Neural cell (in vitro differentiated cells): ENCODE data around the gene EXOC6B. TPM values are rescaled to one million over a fixed set of nuclear protein-coding genes. Genes with fewer than 3 reads are reported as not detected.
A peak's percentile ranks its signal among the peaks of the same experiment; 100 is the strongest.

ENCODE experiments used
- H2AFZ ChIP-seq: fragments of 200-600, 300-800 bp; sonication (generic), shearing (Covaris generic); 2 replicates; pipeline ENCODE4 v1.6.0; 2014; ENCODE audit warnings: low read depth, mild to moderate bottlenecking, antibody characterized with exemption, low read length, moderate library complexity
- H3F3A ChIP-seq: fragments of 200-600 bp; shearing (Covaris generic); 2 replicates; pipeline ENCODE4 v1.6.1; 2016; ENCODE audit warnings: mild to moderate bottlenecking, moderate library complexity, mixed read lengths, antibody characterized with exemption, low read length; ENCODE audit not compliant: insufficient read depth, poor library complexity, severe bottlenecking
- H3K27ac ChIP-seq: fragments of 200-600, 300-800 bp; sonication (generic), shearing (Covaris generic); 2 replicates; pipeline ENCODE4 v1.5.1; 2014; ENCODE audit warnings: mild to moderate bottlenecking, low read length, moderate library complexity
- H3K27me3 ChIP-seq: fragments of 300-800, 200-600 bp; sonication (generic), shearing (Covaris generic); 2 replicates; pipeline ENCODE4 v1.6.0; 2014; ENCODE audit warnings: mild to moderate bottlenecking, low read depth, low read length, moderate library complexity; ENCODE audit not compliant: insufficient read depth
- H3K36me3 ChIP-seq: fragments of 300-800, 200-600 bp; sonication (generic), shearing (Covaris generic); 2 replicates; pipeline ENCODE4 v1.5.1; 2014; ENCODE audit warnings: mild to moderate bottlenecking, antibody characterized with exemption, low read length, moderate library complexity; ENCODE audit not compliant: insufficient read depth
- H3K4me2 ChIP-seq: fragments of 300-800, 200-600 bp; sonication (generic), shearing (Covaris generic); 2 replicates; pipeline ENCODE4 v1.6.0; 2014; ENCODE audit warnings: mild to moderate bottlenecking, low read length
- H3K4me3 ChIP-seq: fragments of 300-800, 200-600 bp; sonication (generic), shearing (Covaris generic); 2 replicates; pipeline ENCODE4 v1.5.1; 2014; ENCODE audit warnings: mild to moderate bottlenecking, low read length, moderate library complexity
- H3K79me2 ChIP-seq: fragments of 200-600 bp; shearing (Covaris generic); replicated peaks from 2 replicates; pipeline ENCODE4 v1.6.0; 2014; ENCODE audit warnings: mild to moderate bottlenecking, low read length, moderate library complexity; ENCODE audit not compliant: insufficient read depth
- H3K9ac ChIP-seq: fragments of 300-800, 200-600 bp; sonication (generic), shearing (Covaris generic); 2 replicates; pipeline ENCODE4 v1.6.1; 2016; ENCODE audit warnings: mild to moderate bottlenecking, low read length, mixed read lengths
- H3K9me2 ChIP-seq: fragments of 200-600 bp; shearing (Covaris generic); 2 replicates; pipeline ENCODE4 v1.6.1; 2016; ENCODE audit warnings: mild to moderate bottlenecking, low read length, mixed read lengths; ENCODE audit not compliant: insufficient read depth
- H3K9me3 ChIP-seq: fragments of 200-600, 300-800 bp; sonication (generic), shearing (Covaris generic); 2 replicates; pipeline ENCODE4 v1.6.1; 2016; ENCODE audit warnings: mild to moderate bottlenecking, mixed run types, low read length, moderate library complexity, mixed read lengths
- H4K20me1 ChIP-seq: fragments of 200-600 bp; shearing (Covaris generic); 2 replicates; pipeline ENCODE4 v1.6.1; 2016; ENCODE audit warnings: mild to moderate bottlenecking, mixed run types; ENCODE audit not compliant: insufficient read depth
- EP300 ChIP-seq: fragments of 450-650 bp; conservative IDR thresholded peaks from 2 replicates; pipeline ENCODE4 v1.6.1; 2014; ENCODE audit warnings: antibody characterized with exemption, mild to moderate bottlenecking, moderate library complexity; ENCODE audit not compliant: poor library complexity, severe bottlenecking
- EZH2 ChIP-seq: fragments of 200-600, 300-800 bp; shearing (Covaris generic), sonication (generic); IDR thresholded peaks from 2 replicates; pipeline ENCODE4 v1.6.1; 2014; ENCODE audit warnings: antibody characterized with exemption, low read length, borderline replicate concordance, mild to moderate bottlenecking; ENCODE audit not compliant: insufficient read depth, poor library complexity, severe bottlenecking
- MXI1 ChIP-seq: fragments of 450-650 bp; conservative IDR thresholded peaks from 2 replicates; pipeline ENCODE4 v1.6.1; 2014; ENCODE audit warnings: antibody characterized with exemption, mild to moderate bottlenecking; ENCODE audit not compliant: poor library complexity, severe bottlenecking
- POLR2AphosphoS5 ChIP-seq: IDR thresholded peaks from 2 replicates; pipeline ENCODE4 v1.6.1; 2012
- RAD21 ChIP-seq: fragments of 450-650 bp; conservative IDR thresholded peaks from 2 replicates; pipeline ENCODE4 v1.6.1; 2014; ENCODE audit warnings: antibody characterized with exemption, mild to moderate bottlenecking, moderate library complexity
- SMC3 ChIP-seq: fragments of 450-650 bp; conservative IDR thresholded peaks from 2 replicates; pipeline ENCODE4 v1.6.1; 2014; ENCODE audit warnings: antibody characterized with exemption, mild to moderate bottlenecking, moderate library complexity; ENCODE audit not compliant: poor library complexity
- TAF1 ChIP-seq: IDR thresholded peaks from 2 replicates; pipeline ENCODE4 v1.6.1; 2012; ENCODE audit warnings: low read depth
- polyA plus RNA-seq: library from polyadenylated mRNA; depleted of rRNA; stranded (reverse); fragments of >200 nt; gene quantifications from 2 replicates; pipeline ENCODE4 v1.2.3, GENCODE V29; 2014
- TF ChIP-seq, protein P1 (sequence below): fragments of 450-650 bp; IDR thresholded peaks from 2 replicates; pipeline ENCODE4 v1.5.1; 2014; ENCODE audit warnings: antibody characterized with exemption, mild to moderate bottlenecking, moderate library complexity; ENCODE audit not compliant: poor library complexity, severe bottlenecking
- TF ChIP-seq, protein P2 (sequence below): IDR thresholded peaks from 2 replicates; pipeline ENCODE4 v1.6.1; 2012; ENCODE audit warnings: borderline replicate concordance

EXOC6B gene
- polyA plus RNA-seq, 1 donor from 2014 or later: 23.4 TPM

DNA sequence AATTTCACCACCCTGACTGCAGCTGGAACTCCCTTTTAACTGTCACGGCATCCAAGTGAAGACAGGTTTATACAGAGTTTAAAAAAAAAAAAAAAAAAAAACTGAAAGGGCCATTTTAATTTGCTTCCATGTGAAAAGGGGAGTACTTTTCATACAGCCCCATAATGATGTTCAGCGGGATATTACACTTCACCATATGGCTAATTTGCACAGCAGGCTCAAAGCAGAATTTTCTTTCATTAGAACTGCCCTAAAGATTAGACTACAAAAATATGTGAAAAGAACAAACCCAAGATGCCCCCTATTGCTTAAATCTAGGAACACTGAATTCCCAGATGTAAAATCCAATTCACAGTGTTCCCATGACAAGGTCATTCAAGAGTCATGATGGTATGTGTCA, 301.8 kb downstream of the EXOC6B start:
- H4K20me1 ChIP-seq: no peaks in the 10 kb centered on the region
- no peaks in the 10 kb centered on the region for H3K27me3 ChIP-seq
- H3K9me3 ChIP-seq: no peaks in the 10 kb centered on the region
- H3K9ac ChIP-seq: no peak overlapping the region
- H3F3A ChIP-seq: peaks cover 4% of the 10 kb centered on the region
- no peak overlapping the region for H2AFZ ChIP-seq
- no peak overlapping the region for H3K4me2 ChIP-seq
- TF ChIP-seq POLR2AphosphoS5: peak; percentile 38
- TF ChIP-seq, protein P1, sequence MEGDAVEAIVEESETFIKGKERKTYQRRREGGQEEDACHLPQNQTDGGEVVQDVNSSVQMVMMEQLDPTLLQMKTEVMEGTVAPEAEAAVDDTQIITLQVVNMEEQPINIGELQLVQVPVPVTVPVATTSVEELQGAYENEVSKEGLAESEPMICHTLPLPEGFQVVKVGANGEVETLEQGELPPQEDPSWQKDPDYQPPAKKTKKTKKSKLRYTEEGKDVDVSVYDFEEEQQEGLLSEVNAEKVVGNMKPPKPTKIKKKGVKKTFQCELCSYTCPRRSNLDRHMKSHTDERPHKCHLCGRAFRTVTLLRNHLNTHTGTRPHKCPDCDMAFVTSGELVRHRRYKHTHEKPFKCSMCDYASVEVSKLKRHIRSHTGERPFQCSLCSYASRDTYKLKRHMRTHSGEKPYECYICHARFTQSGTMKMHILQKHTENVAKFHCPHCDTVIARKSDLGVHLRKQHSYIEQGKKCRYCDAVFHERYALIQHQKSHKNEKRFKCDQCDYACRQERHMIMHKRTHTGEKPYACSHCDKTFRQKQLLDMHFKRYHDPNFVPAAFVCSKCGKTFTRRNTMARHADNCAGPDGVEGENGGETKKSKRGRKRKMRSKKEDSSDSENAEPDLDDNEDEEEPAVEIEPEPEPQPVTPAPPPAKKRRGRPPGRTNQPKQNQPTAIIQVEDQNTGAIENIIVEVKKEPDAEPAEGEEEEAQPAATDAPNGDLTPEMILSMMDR: no peak
- H3K4me3 ChIP-seq: no peak overlapping the region
- no peaks in the 10 kb centered on the region for H3K79me2 ChIP-seq
- H3K27ac ChIP-seq: no peak overlapping the region
- H3K36me3 ChIP-seq: no peaks in the 10 kb centered on the region
- H3K9me2 ChIP-seq: no peaks in the 10 kb centered on the region

DNA sequence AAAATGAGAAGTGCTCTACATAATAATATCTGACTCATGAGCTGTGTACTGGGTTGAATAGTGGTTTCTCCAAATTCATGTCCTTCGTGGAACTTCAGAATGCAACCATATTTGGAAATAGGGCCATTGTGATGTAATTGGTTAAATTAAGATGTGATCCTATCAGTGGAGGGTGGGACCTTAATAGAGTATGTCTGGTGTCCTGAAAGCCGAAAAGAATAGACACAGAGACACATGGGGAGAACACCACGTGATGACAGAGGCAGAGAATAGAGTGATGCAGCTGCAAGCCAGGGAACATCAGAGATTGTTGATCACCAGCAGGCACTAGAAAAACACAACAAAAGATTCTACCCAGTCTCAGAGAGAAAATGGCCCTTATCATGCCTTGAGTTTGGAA, 310.1 kb downstream of the EXOC6B start:
- no peaks in the 10 kb centered on the region for H3K9me2 ChIP-seq
- H3K36me3 ChIP-seq: no peaks in the 10 kb centered on the region
- H3K27ac ChIP-seq: no peak overlapping the region
- no peak overlapping the region for H2AFZ ChIP-seq
- H3K79me2 ChIP-seq: no peaks in the 10 kb centered on the region
- no peaks in the 10 kb centered on the region for H4K20me1 ChIP-seq
- H3K9ac ChIP-seq: no peak overlapping the region
- no peaks in the 10 kb centered on the region for H3K27me3 ChIP-seq
- H3F3A ChIP-seq: no peaks in the 10 kb centered on the region
- H3K9me3 ChIP-seq: no peaks in the 10 kb centered on the region
- no peak overlapping the region for H3K4me2 ChIP-seq
- no peak for TF ChIP-seq SMC3
- TF ChIP-seq RAD21: no peak
- no peak for TF ChIP-seq EP300
- TF ChIP-seq, protein P2, sequence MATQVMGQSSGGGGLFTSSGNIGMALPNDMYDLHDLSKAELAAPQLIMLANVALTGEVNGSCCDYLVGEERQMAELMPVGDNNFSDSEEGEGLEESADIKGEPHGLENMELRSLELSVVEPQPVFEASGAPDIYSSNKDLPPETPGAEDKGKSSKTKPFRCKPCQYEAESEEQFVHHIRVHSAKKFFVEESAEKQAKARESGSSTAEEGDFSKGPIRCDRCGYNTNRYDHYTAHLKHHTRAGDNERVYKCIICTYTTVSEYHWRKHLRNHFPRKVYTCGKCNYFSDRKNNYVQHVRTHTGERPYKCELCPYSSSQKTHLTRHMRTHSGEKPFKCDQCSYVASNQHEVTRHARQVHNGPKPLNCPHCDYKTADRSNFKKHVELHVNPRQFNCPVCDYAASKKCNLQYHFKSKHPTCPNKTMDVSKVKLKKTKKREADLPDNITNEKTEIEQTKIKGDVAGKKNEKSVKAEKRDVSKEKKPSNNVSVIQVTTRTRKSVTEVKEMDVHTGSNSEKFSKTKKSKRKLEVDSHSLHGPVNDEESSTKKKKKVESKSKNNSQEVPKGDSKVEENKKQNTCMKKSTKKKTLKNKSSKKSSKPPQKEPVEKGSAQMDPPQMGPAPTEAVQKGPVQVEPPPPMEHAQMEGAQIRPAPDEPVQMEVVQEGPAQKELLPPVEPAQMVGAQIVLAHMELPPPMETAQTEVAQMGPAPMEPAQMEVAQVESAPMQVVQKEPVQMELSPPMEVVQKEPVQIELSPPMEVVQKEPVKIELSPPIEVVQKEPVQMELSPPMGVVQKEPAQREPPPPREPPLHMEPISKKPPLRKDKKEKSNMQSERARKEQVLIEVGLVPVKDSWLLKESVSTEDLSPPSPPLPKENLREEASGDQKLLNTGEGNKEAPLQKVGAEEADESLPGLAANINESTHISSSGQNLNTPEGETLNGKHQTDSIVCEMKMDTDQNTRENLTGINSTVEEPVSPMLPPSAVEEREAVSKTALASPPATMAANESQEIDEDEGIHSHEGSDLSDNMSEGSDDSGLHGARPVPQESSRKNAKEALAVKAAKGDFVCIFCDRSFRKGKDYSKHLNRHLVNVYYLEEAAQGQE: no peak
- TF ChIP-seq MXI1: no peak
- TF ChIP-seq POLR2AphosphoS5: no peak
- no peak for TF ChIP-seq TAF1
- TF ChIP-seq, protein P1: no peak
- no peak for TF ChIP-seq EZH2
- no peak overlapping the region for H3K4me3 ChIP-seq
